Mononuclear cell (primary cell): ENCODE measurements around the gene TPCN2. TPM values are rescaled to one million over a fixed set of nuclear protein-coding genes. Genes with fewer than 3 reads are reported as not detected.

Source experiments
- H3K27me3 ChIP-seq: 2 replicates; pipeline ENCODE4 v1.6.0; 2011; ENCODE audit warnings: low read length, control low read depth; ENCODE audit not compliant: insufficient read depth
- H3K4me1 ChIP-seq: 2 replicates; pipeline ENCODE4 v1.5.1; 2011; ENCODE audit warnings: mild to moderate bottlenecking, low read length, control low read depth; ENCODE audit not compliant: insufficient read depth
- H3K4me3 ChIP-seq: 2 replicates; pipeline ENCODE4 v1.5.1; 2011; ENCODE audit warnings: mild to moderate bottlenecking, low read length, moderate library complexity
- H3K9me3 ChIP-seq: 2 replicates; pipeline ENCODE4 v1.5.1; 2011; ENCODE audit warnings: low read depth, mild to moderate bottlenecking, control low read depth, low read length
- total RNA-seq: library from RNA; depleted of rRNA; stranded (reverse); fragments of >200 nt; gene quantifications from one replicate; pipeline ENCODE4 v1.2.3, GENCODE V29; 2012

The TPCN2 gene
- total RNA-seq, 1 donor, result 9.1 TPM

GRCh38 chr11:69018924-69019323 is 29.8 kb upstream of the TPCN2 start:
- no peaks in the 10 kb centered on the region for H3K27me3 ChIP-seq
- no peaks in the 10 kb centered on the region for H3K9me3 ChIP-seq
- no peak overlapping the region for H3K4me3 ChIP-seq

DNA sequence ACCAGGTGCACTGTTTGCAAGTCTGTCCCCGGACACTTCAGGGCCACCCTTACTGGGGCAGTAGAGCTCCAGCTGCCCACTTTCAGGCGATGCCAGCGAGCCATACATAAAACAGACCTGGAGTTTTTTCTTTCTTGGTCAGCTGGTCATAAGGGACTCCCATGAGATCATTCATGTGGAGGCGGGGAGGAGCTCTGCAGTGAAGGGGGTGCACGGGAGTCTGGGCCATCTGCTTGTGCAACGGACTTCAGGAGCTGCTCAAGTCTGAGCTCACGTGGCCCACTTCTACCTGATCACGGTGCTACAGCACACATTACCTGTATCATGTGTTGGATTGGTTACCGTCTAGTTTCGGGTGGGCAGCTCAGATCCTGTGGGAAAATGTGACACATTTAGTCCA is 26.5 kb upstream of the TPCN2 start:
- no peaks in the 10 kb centered on the region for H3K27me3 ChIP-seq
- peaks cover 4% of the 10 kb centered on the region for H3K4me1 ChIP-seq
- no peaks in the 10 kb centered on the region for H3K9me3 ChIP-seq
- no peak overlapping the region for H3K4me3 ChIP-seq

More at GRCh38 chr11:69018924-69019323, 29.8 kb upstream of the TPCN2 start:
- H3K4me1 ChIP-seq, result no peaks in the 10 kb centered on the region

DNA sequence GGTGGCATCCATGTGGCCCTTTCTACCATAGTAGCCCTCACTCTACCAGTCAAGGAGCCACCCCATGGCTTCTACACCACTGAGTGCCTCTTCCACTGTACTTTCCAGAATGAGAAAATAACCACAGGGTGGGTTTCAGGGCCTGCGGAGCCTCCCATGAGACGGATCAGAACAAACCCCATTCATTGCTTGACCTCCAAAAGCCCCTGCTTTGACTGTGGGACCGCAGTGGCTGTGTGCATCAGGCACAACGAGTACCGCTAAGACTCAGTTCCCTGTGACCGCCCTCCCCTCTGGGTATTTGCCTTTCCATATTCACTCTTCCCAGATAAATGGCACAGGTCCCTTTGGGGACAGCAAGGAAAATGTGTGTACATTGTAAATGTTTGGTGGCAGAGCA is 24.2 kb upstream of the TPCN2 start:
- Histone ChIP-seq H3K27me3 (no peaks in the 10 kb centered on the region), H3K4me1 (peaks cover 27% of the 10 kb centered on the region), H3K4me3 (no peak overlapping the region), H3K9me3 (no peaks in the 10 kb centered on the region)

- Histone ChIP-seq H3K4me1 (peaks cover 49% of the 10 kb centered on the region), H3K9me3 (no peaks in the 10 kb centered on the region), H3K27me3 (no peaks in the 10 kb centered on the region), H3K4me3 (no peak overlapping the region)
Observed at GRCh38 chr11:69027704-69028372, 20.9 kb upstream of the TPCN2 start.

DNA sequence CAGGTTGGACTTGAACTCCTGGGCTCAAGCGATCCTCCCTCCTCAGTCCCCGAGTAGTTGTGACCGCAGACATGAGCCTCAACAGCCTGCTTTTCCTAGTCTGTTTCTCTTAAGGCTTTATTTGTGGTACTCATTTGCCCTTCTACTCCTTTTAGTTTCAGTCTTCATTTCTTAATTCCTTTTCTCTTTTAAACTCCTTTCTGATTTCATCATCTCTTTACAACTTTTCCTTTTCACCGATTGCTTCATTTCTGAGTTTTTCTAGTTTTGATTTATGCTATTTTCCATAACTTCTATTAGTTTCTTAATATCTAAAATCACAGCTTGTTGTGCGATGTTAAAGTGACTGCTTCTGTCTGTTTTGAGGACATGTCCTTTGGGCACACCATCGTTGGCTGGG is 18.4 kb upstream of the TPCN2 start:
- H3K4me3 ChIP-seq, result no peak overlapping the region
- H3K4me1 ChIP-seq, result peaks cover 49% of the 10 kb centered on the region
- no peaks in the 10 kb centered on the region for H3K27me3 ChIP-seq
- H3K9me3 ChIP-seq, result no peaks in the 10 kb centered on the region

- H3K4me3 ChIP-seq, result no peak overlapping the region
- peaks cover 39% of the 10 kb centered on the region for H3K4me1 ChIP-seq
- no peaks in the 10 kb centered on the region for H3K27me3 ChIP-seq
Observed at GRCh38 chr11:69032833-69033232, 15.9 kb upstream of the TPCN2 start.

GRCh38 chr11:69033431-69033830 is 15.3 kb upstream of the TPCN2 start:
- Histone ChIP-seq H3K9me3 (no peaks in the 10 kb centered on the region), H3K4me1 (peaks cover 39% of the 10 kb centered on the region), H3K4me3 (no peak overlapping the region), H3K27me3 (no peaks in the 10 kb centered on the region)

More at GRCh38 chr11:69032833-69033232, 15.9 kb upstream of the TPCN2 start:
- no peaks in the 10 kb centered on the region for H3K9me3 ChIP-seq

DNA sequence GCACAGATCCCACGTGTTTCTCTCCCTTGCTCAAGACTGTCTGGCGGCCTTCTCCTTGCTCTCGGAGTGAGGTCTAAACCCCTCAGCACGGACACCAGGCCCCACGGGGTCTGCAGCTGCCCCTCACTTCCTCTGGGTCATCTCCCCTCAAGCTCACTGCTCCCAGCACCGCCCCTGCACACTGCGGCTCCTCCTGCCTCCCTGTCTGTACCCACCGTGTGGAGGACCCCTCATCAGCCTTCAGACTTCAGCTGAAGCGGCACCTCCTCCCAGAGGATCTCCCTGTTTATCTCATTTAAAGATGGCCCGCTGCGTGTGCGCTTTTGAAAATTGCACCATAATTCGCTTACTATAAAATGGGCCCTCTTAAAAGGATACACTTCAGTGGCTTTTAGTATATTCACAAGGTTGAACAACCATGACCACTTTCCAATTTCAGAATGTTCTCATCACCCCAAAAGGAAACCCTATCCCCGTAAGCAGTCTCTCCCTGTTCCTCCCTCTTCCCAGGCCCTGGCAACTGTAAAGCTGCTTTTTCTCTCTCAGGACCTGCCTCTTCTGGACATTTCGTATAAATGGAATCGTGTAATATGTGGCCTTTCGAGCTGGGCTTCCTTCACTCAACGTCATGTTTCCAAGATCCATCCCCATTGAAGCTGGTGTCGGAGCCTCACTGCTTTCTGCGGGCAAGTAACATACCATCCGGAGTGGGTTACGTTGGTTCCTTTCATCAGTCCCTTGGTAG is 14.4 kb upstream of the TPCN2 start:
- H3K4me1 ChIP-seq, result peaks cover 39% of the 10 kb centered on the region
- no peak overlapping the region for H3K4me3 ChIP-seq

DNA sequence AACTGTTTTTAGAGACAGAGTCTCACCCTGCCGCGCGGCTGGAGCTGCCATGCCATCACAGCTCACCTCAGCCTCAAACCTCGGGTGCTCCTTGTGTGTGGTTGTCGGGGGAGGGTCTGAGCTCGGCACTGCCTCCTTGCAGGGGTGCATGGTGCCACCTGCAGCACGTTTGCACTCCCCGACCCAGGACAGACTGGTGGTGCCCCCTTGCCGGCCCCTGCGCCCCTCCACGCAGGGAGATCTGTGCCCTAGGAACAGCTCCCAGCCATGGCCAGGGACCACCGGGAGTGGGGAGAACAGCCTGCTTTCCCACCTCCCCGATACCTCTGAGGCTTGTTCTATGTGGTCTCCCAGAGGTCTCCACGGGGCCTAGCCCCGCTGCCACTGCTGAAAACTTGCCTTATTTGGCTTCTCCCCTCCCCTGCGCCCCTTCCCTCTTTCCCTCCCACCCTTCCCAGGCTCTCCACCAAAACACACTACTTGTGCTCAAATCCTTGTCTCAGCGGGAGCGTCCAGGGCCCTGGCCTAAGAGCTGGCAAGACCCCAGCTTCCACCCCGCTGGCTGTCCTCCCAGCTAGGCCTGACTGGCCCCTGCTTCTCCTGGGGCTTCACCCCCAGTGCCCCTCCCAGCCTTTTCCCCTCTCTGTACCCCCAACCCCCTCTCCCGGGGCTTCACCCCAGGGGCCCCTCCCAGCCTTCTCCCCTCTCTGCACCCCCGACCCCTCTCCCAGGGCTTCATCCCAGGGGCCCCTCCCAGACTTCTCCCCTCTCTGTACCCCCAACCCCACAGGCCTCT is 13.4 kb upstream of the TPCN2 start:
- Histone ChIP-seq H3K9me3 (no peaks in the 10 kb centered on the region), H3K27me3 (no peaks in the 10 kb centered on the region), H3K4me1 (peaks cover 40% of the 10 kb centered on the region), H3K4me3 (no peak overlapping the region)

More for the DNA sequence above, 14.4 kb upstream of the TPCN2 start:
- H3K9me3 ChIP-seq, result no peaks in the 10 kb centered on the region
- no peaks in the 10 kb centered on the region for H3K27me3 ChIP-seq

- H3K4me3 ChIP-seq, result no peak overlapping the region
- no peaks in the 10 kb centered on the region for H3K9me3 ChIP-seq
- peaks cover 40% of the 10 kb centered on the region for H3K4me1 ChIP-seq
- no peaks in the 10 kb centered on the region for H3K27me3 ChIP-seq
Observed at GRCh38 chr11:69035946-69036340, 12.8 kb upstream of the TPCN2 start.

GRCh38 chr11:69037074-69037473 is 11.7 kb upstream of the TPCN2 start:
- Histone ChIP-seq H3K27me3 (no peaks in the 10 kb centered on the region), H3K4me3 (no peak overlapping the region), H3K4me1 (peaks cover 33% of the 10 kb centered on the region), H3K9me3 (no peaks in the 10 kb centered on the region)

DNA sequence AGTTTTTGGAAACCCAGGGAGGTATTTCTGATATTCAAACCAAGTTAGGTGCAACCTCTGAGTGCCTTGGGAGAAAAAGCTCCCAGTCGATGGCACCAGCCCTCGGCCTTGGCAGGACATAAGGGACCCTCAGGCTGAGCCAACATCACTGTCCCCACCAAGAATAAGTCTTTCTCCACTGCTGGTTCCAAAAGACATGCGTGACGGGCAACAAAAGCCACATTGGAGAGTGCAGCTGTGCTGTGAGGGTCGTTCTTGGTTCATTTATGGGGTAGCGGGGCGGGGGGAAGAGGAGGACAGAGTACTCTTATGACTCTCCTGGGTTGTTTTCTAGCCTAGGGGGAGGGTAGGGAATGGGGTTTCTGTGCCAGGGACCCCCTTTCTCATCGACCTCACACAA is 11.2 kb upstream of the TPCN2 start:
- H3K27me3 ChIP-seq, result no peaks in the 10 kb centered on the region
- no peak overlapping the region for H3K4me3 ChIP-seq
- peaks cover 33% of the 10 kb centered on the region for H3K4me1 ChIP-seq
- no peaks in the 10 kb centered on the region for H3K9me3 ChIP-seq

GRCh38 chr11:69039501-69039900 is 9.2 kb upstream of the TPCN2 start:
- no peaks in the 10 kb centered on the region for H3K9me3 ChIP-seq
- H3K4me1 ChIP-seq, result peaks cover 39% of the 10 kb centered on the region
- no peak overlapping the region for H3K4me3 ChIP-seq
- H3K27me3 ChIP-seq, result no peaks in the 10 kb centered on the region

DNA sequence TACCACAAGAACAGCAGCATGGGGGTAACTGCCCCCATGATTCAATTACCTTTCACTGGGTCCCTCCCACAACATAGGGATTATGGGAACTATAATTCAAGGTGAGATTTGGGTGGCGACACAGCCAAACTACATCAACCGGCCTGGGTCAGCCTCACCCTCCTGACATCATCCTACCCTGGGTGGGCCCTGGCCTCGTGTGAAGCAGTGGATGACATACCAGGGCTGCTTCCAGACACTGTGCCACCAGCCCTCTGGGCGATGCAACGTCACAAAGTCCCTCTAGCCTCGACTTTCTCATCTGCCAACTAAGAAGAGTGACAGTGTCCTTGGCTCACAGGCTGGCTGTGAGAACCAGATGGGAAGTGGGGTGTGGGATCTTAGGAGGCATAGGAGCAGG is 8.7 kb upstream of the TPCN2 start:
- Histone ChIP-seq H3K4me1 (peaks cover 40% of the 10 kb centered on the region), H3K4me3 (no peak overlapping the region), H3K9me3 (no peaks in the 10 kb centered on the region), H3K27me3 (no peaks in the 10 kb centered on the region)

DNA sequence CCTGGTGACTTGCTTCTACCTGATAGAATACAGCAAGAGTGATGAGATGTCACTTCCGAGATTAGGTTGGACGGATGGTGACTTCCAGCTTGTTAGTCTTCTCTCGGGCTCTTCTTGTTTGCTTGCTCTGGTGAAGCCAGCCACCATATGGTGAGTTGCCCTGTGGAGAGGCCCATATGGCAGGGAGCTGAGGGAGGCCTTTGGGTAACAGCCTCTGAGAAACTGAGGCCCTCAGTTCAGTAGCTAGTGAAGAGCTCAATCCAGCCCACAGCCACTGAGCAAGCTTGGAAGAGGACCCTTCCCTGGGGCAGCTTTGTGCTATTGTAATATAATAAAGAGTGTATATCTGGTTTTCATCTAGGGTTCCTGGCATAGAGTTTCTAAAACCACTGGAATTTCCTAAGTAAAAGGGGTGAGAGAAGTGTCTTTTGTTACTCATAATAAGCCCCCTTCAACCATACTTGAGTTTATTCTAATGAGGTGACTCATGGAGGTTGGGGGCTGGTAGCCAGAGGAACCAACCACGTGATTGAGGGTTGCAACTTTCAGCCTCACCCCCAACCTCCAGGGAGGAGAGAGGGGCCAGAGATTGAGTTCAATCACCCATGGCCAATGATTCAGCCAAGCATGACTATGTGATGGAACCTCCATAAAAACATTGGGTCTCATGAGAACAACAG is 8.0 kb upstream of the TPCN2 start:
- Histone ChIP-seq H3K27me3 (no peaks in the 10 kb centered on the region), H3K9me3 (no peaks in the 10 kb centered on the region), H3K4me3 (no peak overlapping the region), H3K4me1 (peaks cover 40% of the 10 kb centered on the region)
